VCaP (cell line): Measurements from ENCODE around the gene MRPL21.
A peak's percentile ranks its signal among the peaks of the same experiment; 100 is the strongest.

Experiments
- H3K27ac ChIP-seq: fragments of 450-650 bp; 2 replicates; pipeline ENCODE4 v1.5.1; 2017
- TF ChIP-seq, protein P1 (sequence below): fragments of 450-650 bp; conservative IDR thresholded peaks from 2 replicates; pipeline ENCODE4 v1.5.1; 2017; ENCODE audit warnings: mild to moderate bottlenecking, moderate library complexity

MRPL21 gene

DNA sequence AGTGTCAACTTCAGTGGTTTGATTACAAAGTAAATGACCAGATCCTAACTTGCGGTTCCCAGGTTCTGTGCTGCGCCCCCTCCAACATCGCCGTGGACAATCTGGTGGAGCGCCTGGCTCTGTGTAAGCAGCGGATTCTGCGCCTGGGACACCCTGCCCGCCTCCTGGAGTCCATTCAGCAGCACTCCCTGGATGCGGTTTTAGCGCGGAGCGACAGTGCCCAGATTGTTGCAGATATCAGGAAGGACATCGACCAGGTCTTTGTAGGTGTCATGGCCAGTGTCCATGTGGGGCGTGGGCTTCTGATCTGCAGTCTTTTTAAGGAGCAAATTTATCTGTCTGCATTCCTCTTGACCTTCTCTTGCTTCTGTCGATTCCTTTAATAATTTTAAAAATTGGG, 11.1 kb upstream of the MRPL21 start:
- TF ChIP-seq, protein P1, sequence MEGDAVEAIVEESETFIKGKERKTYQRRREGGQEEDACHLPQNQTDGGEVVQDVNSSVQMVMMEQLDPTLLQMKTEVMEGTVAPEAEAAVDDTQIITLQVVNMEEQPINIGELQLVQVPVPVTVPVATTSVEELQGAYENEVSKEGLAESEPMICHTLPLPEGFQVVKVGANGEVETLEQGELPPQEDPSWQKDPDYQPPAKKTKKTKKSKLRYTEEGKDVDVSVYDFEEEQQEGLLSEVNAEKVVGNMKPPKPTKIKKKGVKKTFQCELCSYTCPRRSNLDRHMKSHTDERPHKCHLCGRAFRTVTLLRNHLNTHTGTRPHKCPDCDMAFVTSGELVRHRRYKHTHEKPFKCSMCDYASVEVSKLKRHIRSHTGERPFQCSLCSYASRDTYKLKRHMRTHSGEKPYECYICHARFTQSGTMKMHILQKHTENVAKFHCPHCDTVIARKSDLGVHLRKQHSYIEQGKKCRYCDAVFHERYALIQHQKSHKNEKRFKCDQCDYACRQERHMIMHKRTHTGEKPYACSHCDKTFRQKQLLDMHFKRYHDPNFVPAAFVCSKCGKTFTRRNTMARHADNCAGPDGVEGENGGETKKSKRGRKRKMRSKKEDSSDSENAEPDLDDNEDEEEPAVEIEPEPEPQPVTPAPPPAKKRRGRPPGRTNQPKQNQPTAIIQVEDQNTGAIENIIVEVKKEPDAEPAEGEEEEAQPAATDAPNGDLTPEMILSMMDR = no peak
- H3K27ac ChIP-seq = no peak overlapping the region

DNA sequence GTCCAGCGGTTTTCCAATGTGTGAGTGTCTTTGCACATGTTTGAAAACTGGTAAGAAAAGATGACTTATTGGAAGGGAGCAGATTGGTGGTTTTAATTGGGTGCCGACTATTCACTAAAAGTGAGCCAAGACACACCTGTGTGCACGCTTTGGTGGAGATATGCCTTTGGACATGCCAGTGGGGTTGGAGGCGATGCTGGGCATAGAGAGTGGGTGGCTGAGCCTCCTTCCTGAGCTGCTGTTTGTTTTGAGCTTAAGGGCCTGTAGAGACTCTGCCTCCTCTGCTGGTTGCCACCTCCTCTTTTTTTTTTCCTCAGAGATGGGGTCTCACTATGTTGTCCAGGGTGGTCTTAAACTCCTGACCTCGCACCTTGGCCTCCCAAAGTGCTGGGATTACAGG, 9.6 kb upstream of the MRPL21 start:
- H3K27ac ChIP-seq = no peak overlapping the region
- TF ChIP-seq, protein P1 = no peak

DNA sequence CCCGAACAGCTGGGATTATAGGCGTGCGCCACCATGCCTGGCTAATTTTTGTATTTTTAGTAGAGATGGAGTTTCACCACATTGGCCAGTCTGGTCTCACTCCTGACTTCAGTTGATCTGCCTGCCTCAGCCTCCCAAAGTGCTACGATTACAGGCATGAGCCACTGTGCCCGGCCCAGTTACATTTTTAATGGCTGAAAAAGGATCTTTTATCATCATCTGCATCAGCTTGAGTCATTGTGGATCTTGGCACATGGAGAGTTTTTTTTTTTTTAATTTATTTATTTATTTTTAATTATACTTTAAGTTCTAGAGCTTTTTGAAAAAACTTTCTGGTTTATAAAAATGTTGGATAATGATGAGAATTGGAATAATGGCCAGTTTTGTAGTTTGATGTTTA, 8.6 kb upstream of the MRPL21 start:
- TF ChIP-seq, protein P1 = no peak

DNA sequence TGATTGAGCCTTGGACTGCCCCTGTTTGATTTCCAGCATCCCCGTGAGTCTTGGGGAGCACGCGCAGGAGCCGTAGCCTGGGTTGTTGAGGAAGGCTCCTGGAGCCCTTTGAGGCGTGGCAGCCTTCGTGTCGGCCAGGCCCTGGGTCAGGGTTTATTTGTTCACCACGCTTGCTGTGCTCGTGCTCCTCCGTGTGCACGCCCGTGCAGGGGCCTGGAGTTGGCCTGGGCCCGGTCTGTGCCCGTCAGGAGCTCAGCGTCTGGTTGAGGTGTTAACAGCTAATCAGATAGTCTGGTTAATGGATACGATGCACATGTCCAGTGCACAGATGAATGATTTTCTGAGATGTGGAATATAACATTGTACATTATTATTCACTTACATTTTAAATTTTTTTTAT, 8.1 kb upstream of the MRPL21 start:
- H3K27ac ChIP-seq = peak overlapping the region; percentile 61
- TF ChIP-seq, protein P1 = no peak

More for the DNA sequence above, 8.6 kb upstream of the MRPL21 start:
- H3K27ac ChIP-seq = peak overlapping the region; percentile 61; the same call in 1 of the 2 replicates

DNA sequence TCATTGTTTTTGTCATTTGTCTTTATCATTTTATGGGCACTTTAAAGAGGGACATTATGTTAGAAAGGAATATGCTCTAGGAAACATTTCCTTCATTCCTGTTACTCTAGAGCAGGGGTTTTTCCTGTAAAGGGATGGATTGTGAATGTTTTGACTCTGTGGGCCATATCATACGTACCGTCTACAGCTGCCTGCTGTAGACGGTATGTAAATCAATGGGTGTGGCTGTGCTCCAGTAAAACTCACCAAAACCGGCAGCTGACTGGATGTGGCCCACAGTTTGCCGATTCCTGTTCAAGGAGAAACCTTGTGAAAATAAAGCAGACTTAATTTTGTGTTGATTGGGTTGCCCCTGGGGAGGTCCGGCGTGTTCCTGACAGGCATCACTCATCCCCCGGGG, 7.3 kb upstream of the MRPL21 start:
- TF ChIP-seq, protein P1 = no peak

DNA sequence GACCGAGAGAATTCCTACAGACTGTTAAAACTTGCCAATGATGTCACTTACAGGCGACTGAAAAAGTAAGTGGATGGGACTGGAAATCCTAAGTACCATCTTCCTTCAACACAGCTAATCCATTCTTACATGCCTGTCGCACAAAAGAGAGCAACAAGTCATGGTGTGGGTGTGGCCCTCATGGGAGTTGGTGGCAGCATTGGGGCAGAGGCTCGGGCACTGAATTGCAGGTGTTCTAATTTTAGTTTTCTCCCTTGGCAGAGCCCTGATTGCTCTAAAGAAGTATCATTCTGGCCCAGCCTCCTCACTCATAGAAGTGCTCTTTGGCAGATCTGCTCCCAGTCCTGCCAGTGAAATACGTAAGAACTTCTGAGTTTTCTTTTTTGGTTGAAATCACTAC, 4.6 kb upstream of the MRPL21 start:
- TF ChIP-seq, protein P1 = no peak
- H3K27ac ChIP-seq = no peak overlapping the region

More for the DNA sequence above, 7.3 kb upstream of the MRPL21 start:
- H3K27ac ChIP-seq = peak overlapping the region; percentile 61

DNA sequence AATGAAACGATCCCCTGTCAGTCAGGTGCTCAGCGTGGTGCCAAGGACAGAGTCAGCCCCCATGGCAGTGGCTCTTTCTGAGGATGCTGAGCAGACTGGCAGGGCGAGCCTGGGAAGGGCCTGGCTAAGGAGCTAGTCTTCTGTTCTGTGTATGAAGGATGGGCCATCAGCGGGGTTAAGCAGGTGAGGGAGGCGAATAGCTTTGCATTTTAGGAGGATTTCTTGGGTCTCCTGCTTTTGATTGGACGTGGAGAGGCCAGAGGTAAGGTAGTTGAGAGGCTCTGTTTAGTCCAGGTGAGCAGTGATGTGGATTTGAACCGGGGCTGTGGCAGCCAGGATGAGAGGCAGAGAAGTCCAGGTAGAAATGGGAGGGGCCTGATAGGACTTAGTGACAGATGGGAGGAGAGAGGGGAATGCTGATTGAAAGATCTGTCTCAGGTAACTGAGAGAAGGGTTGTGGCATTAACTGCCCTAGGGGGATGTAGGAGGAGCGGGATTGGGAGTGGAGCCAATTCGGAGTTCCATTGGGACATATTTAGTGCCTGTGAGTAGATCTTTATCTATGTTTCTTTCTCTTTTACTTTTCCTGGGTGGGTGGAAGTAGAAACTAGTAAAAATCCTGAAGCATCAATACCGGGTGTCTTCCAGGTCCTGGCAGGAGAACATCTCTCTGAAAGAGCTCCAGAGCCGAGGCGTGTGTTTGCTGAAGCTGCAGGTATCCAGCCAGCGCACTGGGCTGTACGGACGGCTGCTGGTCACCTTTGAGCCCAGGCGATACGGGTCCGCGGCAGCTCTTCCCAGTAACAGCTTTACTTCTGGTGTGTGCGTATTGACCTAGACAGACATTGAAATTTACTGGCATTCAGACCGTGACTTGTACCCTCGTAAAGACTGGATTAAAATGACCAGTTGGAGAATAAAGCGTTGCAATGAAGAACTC, 2.1 kb upstream of the MRPL21 start:
- peak overlapping the region; percentile 89 for H3K27ac ChIP-seq
- TF ChIP-seq, protein P1 = no peak
